HuH-7 (cell line): ENCODE data around the gene GP1BB.
A peak's percentile ranks its signal among the peaks of the same experiment; 100 is the strongest.

ENCODE experiments used
- DNase-seq: peaks from one replicate; pipeline ENCODE4 v3.0.0; 2011; ENCODE audit warnings: low spot score

The GP1BB gene

DNA sequence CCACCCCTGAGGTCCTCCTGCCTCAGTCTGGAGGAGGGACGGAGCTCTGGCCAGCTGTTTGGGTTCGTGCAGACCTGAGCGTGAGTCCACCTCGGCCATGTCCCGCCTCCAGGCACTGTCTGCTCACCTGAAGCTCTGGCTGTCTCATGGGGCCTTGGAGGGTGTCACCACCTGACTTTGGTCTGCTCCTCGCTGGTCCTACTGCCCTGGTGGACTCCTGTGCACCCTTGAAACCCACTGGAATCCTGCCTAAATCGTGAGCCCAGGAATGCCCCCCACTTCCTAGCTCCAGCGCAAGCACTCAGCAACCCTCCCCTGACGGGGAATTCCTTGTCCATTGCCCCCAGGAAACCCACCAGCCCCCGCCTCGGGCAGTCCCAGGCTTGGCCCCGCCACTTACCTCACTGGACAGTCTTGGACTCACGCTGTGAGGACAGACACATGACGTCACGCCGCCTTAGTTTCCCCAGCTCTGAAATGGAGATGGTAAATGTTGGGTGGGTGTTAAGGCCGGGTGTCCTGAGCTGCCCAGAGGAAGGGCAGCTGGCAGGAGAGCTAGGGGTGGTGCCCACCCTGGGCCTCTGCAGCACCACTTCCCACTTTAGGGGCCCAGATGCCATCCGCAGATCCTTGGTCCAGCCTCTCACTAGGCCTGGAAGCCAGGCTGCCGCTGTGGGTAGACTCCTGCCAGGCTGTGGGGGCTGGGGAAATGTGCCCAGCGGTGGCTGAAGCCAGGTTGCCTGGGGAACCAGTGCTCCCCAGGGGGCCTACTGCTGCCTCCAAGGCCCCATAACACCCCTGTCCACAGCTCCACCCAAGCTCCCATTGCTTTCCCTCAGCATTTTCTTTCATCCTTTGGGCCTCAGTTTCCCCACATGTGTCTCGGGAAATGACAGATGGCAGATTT lies 19.1 kb downstream of the GP1BB start:
- no peak for DNase-seq

- DNase-seq = no peak
Observed at GRCh38 chr22:19743081-19743480, 19.7 kb downstream of the GP1BB start.

DNA sequence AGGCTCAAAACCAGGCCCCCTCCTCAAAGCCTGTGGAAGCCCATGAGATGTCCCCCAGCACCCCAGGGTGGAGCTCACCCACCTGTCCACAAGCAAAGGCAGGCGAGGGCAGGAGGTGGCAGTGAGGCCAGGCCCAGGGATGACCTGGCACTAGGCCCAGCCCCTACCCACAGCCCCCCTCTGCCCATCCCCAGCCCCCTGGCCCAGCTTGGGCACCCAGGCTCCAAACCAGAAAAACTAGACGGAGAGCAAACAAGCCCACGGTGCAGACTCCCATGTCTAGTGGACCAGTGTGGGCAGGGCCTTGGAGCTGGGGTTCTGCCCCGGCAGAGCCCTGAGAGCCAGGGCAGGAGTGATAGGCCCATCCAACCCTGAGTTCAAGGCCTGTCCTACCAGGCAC lies 20.3 kb downstream of the GP1BB start:
- DNase-seq = no peak

- no peak for DNase-seq
Observed at GRCh38 chr22:19744350-19745006, 21.1 kb downstream of the GP1BB start.

DNA sequence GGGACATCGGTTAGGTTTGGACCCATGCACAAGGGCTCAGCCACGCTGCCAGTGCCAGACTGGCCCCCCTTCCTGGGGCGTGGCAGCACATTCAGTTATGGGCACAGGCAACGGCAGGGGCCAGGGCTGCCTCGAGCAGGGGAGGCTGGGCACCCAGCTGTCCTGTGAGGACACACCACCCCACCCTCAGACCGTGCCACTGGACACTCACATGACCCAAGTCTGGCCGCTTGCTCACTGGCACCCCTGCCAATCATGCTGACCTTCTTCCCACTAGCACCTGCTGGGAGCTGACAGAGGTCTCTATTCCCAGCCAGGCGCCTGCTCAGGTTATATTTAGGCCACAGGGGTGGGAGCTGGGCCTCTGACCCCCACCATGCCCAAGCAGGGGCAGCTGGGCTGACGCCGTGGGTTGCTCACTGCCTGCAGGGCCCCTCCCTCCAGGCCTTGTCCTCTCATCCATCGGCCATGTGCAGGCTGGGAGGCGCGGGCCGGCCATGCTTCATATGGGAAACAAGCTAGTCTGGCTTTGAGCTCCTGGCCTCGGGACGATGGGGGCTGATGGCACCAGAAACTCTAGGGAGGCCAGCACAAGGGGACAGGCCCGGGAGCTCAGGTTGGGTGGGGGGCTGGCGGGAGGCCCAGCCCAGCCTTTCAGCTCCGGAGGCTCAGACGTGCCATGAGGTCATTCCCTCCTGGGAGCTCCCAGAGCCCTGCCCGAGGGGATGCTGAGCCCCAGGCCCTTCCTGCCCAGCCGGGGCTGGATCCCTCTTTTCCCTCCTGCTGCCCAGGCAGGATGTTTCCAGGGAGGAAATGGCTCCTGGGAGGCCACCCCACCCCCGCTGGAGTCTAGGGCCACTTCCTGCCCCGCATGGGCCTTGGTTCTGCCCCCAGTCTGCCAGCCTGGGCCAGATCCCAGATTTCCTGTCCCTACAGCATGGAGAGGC lies 22.1 kb downstream of the GP1BB start:
- no peak for DNase-seq

GRCh38 chr22:19746726-19747125 lies 23.4 kb downstream of the GP1BB start:
- no peak for DNase-seq

- DNase-seq = no peak
Observed at GRCh38 chr22:19747551-19747950, 24.2 kb downstream of the GP1BB start.

- no peak for DNase-seq
Observed at GRCh38 chr22:19748139-19748538, 24.8 kb downstream of the GP1BB start.

DNA sequence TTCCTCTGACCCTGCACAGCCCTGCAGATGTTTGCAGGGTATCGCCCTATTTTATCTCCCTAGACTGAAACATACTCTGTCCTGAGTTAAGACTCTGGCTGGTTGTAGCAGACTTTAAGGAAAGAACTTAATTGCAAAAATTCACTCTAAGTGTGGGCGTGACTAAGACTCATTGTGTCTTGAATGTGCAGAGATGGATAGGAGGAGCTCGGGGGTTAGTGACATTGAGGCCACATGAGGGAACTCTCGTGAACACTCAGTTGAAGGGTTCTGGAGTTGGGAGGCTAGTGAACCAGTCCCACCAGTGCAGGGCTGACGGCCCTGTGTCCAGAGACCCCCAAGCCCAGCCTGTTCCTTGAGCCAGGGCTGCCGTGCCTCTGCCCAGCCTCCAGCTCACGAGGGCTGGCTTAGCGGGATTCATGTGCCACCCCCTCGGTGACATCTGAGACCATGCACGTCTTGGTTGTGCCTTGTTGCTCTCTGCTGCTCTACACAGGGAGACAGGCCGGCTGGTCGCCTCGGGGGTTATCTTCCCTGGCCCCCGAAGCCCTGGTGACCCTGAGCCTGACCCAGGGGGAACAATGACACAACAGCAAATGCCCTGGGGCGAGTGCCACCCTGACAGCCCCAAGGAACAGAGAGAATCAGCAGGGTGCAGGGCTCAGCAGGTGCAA lies 25.8 kb downstream of the GP1BB start:
- no peak for DNase-seq

DNA sequence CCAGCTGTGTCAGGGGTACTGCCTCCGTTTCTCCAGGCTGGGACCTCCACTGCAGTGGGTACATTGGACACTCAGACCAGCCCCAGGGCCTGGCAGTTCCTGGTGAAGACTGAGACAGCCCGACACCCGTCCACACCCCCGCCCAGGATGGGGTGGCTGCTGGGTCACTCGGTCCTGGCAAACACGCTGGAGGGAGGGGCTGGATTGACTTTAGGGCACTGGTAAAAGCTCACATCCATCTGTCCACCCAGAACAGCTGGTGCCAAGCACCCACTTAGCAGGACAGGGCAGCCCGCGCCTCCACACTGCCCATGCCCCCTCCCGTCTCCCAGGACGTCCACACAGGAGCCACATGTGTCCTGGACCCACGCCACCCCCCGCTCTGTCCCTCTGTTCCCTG lies 26.5 kb downstream of the GP1BB start:
- DNase-seq = no peak

- no peak for DNase-seq
Observed at GRCh38 chr22:19750507-19751490, 27.5 kb downstream of the GP1BB start.

DNA sequence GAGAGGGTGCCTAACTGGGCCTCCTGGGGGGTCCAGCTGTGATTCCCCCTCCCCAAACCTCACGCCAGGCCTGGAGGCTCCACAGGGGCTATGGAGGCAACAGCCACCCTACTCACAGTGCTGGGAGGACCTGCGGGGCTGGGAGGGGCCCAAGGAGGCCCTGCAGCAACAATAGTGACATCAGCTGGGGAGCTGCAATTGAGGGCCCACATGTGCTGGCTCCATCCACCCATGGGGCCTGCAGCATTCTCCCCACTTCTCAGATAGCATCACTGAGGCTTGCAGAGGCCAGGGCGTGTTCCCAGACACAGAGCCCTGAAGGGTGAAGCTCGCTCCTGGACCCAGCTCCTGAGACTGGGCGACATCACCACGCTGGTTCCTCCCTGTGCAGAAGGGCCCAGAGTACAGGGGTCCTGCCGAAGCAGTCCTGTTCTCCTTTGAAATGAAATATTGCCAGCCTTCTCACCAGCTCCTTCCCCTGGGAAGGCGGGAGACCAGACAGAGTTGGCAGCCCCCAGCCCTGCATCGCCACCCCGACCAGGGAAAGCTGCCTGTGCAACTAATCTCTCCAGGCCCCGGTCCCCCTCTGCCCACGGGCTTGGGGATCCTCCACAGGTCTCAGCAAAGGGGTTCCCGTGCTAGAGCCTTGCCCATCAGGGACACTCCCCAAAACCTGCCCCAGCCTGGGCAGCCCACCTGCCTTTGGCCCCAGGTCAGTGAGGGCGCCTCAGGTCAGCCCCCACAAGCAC lies 28.3 kb downstream of the GP1BB start:
- no peak for DNase-seq

DNA sequence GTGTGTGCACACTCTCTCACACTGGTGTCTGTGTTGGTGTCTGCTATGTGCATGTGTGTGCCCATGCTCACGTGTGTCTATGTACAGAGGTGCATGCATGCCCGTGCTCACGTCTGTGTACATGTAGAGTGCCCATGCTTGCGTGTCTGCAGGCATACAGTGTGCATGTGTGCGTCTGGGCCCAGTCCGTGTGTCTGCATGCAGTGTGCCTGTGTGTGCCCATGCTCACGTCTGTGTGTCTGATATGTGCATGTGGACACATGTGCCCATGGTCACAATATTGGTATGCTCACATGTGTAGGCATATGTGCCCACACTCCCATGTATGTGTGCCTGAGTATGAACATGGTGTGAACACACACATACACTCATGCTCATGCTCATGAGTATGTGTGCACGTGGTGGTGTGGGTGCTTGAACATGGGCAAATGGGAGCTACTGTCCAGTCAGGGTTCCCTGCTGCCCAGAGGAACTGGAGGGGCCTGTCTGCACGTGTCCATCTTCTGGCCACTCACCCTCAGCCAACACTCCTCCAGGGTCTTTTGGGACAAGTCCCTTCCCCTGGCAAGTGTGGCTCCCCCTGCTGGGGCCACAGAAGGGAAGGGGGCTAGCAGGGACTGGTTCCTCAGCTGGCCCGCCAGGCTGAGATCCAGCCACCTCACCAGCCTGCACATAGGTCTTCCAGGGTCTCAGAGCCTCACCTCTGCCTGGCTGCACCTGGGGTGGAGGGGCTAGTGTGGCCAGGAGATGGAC lies 29.9 kb downstream of the GP1BB start:
- peak; percentile 63 for DNase-seq

- DNase-seq = no peak
Observed at GRCh38 chr22:19753996-19754700, 30.8 kb downstream of the GP1BB start.

GRCh38 chr22:19754701-19755144 lies 31.4 kb downstream of the GP1BB start:
- no peak for DNase-seq

DNA sequence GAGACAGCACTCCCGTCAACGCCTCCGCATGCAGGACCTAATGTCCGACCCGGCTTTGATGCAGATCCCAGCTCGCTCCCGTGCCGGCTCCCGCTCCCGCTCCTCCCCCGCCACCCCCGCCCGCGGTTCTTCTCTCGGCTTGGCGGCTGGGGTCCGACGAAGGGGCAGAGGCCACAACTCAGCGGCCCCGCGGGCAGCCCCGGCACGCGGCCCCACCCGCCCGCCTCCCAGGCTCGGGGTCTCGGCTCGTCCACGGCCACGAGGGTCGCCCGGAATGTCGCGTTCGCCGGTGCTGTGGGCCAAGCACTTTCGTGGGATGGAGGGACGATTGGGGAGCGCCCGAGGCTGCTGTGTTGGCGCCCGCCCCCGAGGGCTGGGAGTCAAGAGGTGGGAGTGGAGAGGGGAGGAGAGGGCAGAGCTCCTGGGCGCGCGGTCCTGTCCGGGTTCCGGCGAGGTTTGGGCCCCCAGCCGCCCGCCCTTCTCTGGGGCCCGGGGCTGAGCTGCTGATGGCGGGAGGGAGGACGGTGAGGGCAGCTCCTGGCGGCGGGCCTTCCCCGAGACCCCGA lies 31.9 kb downstream of the GP1BB start:
- DNase-seq = no peak

- no peak for DNase-seq
Observed at GRCh38 chr22:19755722-19756287, 32.5 kb downstream of the GP1BB start.
